HG02970 (cell line): ENCODE measurements around the gene RGS13.
"Not testable (repeated sequence)": the region's sequence is repeated elsewhere in the genome, so short reads cannot be mapped to it uniquely, and the experiment has no call there.

ENCODE experiments used
- ATAC-seq: cut with Tn5 transposase; IDR thresholded peaks from one replicate; pipeline ENCODE4 v1.9.1; 2021; ENCODE audit warnings: mild to moderate bottlenecking, moderate library complexity, moderate number of reproducible peaks; ENCODE audit not compliant: unreplicated experiment, low FRiP score

The RGS13 gene

DNA sequence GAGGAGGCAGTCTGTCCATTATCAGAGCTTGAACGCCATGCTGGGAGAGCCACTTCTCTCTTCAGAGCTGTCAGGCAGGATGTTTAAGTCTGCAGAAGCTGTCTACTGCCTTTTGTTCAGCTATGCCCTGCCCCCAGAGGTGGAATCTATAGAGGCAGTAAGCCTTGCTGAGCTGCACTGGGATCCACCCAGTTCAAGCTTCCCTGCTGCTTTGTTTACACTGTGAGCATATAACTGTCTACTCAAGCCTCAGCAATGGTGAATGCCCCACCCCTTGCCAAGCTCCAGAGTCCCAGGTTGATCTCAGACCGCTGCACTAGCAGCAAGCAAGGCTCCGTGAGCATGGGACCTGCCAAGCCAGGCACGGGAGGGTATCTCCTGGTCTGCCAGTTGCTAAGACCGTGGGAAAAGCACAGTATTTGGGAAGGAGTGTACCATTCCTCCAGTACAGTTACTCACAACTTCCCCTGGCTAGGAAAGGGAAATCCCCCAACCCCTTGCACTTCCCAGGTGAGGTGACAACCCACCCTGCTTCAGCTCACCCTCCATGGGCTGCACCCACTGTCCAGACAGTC lies 32.5 kb downstream of the RGS13 start:
- ATAC-seq, result no peak

DNA sequence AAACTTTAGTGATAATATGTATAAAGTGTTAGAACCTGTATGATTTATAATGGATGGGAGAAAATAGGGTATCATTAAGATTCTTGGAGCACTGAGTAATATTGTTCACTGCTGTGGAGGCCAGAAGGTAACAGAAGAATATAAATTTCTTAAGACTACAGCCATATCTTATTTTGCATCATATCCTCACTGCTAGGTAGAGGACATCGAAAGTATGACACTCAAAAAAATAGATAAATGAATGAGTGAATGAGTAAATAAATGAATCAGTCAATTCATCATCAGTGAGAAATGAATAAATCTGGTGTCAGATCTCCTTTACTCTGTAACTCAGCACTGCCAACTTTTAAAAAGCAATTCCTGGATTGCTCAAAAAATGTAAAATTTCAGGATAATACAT lies 33.2 kb downstream of the RGS13 start:
- no peak for ATAC-seq

DNA sequence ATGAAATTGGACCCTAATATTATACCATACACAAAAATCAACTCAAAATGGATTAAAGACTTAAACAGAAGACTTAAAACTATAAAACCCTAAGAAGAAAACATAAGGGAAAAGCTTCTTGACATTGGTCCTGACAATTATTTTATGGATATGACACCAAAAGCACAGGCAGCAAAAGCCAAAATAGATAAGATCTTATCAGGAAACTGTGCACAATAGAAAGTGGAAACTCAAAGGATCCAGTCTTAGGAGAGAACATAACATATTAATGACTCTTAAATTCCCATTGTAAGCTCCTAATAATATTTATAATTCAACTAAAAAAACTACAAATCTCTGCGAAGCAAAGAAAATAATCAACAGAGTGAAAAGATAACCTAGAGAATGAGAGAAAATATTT lies 39.8 kb downstream of the RGS13 start:
- ATAC-seq, result no peak

DNA sequence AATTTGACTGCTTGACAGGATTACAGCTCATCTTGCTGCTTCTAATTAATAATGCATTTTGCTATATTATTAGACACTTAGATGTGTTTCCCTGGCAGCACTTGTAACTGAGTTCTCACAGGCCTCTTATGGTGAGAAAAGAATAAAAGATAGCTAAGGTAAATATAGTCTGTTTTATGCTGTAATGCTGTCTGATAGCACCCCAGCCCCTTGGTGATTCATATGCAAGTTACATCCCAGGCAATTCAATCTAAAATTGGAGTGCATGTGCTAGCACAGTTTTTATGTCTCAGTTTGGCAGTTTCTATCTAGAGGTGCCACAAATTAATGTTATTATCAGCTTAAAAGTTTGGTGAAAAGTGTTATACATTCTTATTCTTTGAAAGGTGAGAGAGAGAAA lies 42.2 kb downstream of the RGS13 start:
- ATAC-seq, result no peak

DNA sequence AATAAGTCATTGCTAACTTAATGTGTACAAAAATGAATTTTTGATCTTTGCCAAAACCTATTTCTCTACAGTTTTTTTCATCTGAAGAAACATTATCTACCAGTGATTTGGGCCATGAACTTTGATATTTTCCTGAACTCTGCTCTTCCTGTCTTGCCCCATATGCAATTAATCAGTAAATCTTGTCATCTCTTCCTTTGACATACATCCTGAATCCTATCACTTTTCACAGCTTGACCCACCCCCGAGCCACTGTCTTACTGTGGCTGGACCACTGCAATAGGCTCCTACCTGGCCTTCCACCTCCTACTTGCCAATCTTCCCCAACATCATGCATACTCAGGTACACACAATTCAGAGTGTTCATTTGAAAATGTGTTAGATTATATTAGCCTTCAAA lies 46.4 kb downstream of the RGS13 start:
- no peak for ATAC-seq

DNA sequence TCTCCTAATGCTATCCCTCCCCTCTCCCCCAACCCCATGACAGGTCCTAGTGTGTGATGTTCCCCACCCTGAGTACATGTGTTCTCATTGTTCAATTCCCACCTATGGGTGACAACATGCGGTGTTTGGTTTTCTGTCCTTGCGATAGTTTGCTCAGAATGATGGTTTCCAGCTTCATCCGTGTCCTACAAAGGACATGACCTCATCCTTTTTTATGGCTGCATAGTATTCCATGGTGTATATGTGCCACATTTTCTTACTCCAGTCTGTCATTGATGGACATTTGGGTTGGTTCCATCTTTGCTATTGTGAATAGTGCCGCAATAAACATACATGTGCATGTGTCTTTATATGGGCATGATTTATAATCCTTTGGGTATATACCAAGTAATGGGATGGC lies 47.1 kb downstream of the RGS13 start:
- ATAC-seq, result not testable (repeated sequence)

DNA sequence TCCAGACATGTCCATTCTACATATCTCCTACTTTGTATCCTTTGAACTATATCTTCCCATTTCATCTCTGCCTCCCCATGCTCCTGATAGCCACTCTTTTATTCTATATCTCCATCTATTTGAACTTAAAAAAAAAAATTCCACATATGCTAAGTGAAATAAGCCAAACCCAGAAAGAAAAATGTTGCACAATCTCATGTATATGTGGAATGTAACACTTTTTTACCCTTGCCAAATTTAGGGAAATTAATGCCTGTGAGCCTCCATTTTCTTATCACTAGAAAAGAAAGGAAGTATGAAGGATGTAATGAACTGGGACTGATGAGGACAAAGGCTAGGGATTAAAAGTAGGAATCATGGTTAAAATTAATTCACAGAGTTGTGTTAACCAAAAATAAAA lies 53.5 kb downstream of the RGS13 start:
- no peak for ATAC-seq

DNA sequence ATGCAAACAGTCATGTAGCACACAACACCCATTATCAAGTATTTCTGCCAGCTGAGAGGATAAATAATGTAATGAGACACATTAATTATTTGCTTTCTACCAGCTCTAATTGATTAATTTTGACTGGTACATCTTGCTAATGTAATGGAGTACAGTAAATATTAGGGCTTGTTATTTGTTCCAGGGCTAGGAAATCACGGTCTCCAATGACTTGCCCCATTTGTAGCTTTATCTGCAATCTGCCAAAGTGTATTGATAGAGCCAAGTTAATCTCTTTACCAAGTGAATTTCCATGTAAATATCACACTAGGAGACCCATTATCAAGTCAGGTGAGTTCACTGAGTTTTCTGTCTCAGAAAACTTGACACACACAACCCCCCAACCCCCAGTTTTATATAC lies 55.1 kb downstream of the RGS13 start:
- ATAC-seq, result no peak

DNA sequence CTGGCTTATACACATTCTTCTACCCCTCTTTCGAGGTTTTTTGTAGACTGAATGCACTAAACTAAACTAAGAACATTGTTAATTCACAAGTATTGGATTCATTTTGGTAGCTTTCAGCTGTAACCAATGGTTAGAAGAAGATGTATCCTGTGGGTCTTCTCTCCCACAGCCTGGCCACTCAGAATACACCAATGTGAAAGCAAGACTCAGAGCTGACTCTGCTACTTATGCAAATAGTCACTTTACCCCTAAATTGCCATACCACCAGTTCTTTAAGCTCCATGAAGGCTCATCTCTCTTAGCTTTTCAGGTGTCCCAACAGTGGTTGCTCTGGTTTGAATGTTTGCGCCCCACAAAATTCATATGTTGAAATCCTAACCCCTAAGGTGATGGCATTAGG lies 60.1 kb downstream of the RGS13 start:
- ATAC-seq, result no peak

DNA sequence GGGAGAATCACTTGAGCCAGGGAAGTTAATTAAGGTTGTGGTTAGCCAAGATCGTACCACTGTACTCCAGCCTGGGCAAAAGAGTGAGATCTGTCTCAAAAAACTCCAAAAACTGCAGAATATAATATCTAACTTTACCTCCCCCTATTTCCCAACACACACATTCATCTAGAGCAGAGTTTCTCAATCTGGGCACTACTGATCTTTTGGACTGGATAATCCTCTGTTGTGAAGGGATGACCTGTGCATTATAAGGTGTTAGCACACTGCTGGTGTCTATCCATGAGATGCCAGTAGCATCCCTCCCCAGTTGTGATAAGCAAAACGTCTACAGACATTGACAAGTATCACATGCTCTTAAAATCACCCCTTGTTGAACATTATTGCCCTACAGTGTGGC lies 61.8 kb downstream of the RGS13 start:
- no peak for ATAC-seq

DNA sequence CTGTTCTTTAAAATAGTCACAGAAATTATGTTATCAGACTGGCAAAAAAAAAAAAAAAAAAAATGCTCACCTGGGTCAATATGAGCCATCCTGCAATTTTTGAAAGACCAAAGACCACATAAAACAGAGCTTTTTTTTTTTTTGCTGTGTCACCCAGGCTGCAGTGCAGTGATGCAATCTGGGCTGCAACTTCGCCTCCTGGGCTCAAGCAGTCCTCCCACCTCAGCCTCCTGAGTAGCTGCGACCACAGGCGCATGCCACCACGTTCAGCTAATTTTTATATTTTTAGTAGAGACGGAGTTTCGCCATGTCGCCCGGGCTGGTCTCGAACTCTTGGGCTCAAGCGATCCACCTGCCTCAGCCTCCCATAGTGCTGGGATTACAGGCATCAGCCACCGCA lies 62.8 kb downstream of the RGS13 start:
- no peak for ATAC-seq

DNA sequence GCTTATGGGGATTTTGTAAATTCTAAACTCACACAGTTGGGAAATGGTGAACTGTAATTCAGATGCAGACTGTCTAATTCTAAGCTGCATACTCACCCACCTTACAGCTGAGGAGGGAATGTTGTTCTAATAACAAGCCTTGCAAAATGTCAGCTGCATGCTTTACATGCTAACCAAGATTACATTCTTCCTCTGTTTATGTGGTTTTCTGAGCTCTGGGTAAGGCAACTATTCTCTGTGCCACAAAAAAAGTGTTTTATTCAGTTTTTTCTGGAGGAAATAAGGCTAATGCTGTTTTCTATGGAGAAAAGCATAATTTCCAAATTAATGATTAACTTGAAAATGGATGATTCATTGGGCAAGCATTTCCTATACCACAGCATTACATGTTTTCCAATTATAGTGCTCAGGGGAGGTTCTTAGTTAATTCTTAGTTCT lies 64.9 kb downstream of the RGS13 start:
- ATAC-seq, result no peak

DNA sequence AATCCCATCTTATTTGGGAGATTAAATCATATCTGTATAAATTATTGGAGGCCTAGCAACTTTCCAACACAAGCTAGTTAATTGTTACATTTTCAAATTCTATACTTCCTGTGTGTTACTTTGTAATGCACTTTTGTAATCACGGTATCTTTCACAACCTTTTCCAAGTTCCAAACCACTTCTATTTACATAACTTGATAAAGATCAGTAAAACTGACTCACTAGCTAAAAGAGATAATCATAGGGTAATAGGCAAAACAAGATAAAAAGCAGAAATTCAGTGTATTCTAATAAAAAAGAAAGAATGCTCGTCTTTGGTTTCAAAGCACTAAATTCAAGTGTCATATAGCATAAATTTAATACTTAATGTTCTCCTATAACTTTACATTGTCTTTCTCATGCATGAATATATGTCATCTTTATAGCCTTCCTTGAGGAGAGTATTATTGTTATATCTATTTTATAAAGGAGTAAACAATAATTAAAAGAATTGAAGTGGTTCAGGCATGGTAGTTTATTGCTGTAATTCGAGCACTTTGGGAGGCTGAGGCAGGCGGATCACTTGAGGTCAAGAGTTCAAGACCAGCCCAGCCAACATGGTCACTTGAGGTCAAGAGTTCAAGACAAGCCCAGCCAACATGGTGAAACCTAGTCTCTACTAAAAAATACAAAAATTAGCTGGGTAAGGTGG lies 66.4 kb downstream of the RGS13 start:
- ATAC-seq, result no peak

DNA sequence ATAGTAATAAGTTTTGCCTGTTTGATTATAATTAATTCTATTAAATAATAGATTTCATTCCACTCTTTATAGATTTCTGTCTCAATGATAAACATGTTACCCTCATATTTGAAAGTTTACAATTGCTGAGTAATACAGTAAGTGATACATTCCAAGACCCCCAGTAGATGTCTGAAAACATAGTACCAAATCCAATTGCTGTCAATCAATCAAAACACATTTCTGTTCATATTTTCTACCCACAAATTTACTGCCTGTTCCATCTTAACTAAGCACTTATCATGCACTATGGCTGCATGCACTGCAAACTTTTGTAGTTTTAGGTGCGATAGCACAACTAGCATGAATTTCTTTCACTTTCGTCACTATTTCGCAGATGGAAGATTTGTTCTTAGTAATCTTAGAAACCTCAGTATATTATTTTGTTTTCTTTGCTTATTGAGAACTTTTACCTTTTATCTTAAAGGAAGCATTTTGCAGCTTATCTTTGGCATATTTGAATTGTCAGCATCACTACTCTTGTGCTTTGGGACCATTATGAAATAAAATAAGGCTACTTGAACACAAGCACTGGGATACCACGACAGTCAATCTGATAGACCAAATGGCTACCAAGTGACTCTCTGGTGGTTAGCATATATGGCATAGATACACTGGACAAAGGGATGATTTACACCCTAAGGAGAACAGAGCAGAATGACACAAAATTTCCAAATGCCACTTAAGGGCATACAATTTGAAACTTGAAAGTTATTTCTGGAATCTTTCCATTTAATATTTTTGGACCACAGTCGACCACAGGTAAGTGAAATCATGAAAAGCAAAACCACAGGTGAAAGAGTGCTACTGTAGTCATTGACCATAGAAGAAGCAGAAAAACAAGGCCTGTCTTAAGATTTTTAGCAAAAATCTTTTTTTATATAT lies 67.6 kb downstream of the RGS13 start:
- peak; percentile 77 for ATAC-seq

DNA sequence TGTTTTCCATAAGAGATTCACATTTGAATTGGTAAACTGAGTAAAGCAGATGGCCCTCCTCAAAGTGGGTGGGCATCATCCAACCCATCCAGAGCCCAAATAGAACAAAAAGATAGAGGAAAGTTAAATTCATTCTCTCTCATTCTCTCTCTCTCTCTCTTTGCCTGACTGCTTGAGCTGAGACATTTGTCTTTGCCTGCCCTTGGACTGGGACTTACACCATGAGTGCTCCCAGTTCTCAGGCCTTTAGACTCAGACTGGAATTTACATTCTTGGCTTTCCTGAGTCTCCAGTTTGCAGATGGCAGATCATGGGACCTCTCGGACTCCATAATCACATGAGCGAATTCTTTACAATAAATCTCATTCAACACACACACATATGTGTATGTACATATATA lies 69.6 kb downstream of the RGS13 start:
- ATAC-seq, result no peak

DNA sequence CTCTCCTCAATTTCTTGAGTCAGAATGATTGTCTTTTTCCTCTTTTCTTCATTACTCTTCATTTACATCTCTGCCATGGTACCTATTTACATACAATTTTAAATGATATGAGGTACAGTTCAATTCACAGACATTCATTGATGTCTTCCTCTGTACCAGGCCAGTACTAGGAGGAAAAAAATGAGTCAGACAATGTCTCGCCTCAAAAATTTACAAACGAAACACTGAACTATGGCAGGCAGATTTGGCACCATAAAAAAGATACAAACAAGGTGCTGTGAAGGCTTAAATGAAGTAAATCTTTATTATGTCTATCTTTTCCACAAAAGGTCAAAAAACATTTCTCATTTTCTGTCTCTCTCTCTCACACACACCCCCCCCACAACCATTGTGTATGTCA lies 71.0 kb downstream of the RGS13 start:
- ATAC-seq, result no peak

DNA sequence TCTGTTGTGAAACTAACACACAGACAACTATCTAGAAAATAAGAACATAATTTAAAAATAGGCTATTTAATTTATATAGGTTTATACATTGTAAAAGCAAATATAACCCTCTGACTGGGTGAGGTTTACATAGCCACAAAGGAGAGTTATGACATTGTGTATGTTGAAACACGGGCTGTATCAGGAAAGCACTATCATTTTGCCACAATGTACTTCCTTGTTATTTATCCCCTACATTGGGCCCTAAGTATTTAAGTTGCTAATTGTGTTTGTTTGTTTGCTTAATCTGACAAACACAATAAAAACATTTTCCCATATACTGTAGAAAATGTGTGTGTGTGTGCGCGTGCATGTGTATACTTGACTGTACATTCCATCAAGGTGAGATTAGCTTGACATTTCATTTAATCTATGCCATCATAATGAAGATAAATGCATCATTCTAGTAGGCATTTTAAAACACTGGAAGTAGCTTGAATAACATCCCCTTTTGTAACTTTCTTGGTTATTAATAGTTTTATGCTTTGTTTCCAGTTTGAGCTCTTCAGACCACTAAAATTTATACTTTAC lies 72.1 kb downstream of the RGS13 start:
- ATAC-seq, result no peak

DNA sequence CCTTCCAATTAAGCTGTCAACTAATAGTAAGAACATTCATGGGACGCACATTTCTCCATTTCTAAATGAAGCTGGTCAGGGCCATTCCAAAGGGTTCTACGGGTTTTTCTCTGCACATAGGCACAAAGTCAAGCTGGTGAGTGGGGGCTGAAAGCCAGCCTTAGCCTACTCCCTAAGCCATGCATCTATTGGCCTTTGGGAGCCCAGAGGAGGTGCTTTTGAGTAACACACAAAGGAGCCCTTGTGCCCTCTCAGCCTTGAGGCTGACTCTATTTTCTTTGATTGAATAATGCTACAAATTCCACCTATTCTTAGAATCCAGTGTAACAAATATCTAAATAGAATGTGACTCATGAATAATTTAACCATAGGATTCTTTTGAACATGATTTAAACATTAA lies 73.6 kb downstream of the RGS13 start:
- no peak for ATAC-seq
